Left lung (tissue), 10 donors: Measurements from ENCODE around the gene RUBCNL. TPM values are rescaled to one million over a fixed set of nuclear protein-coding genes. Genes with fewer than 3 reads are reported as not detected.

Experiments used
- ATAC-seq: fragments of 200-7000 bp; cut with Tn5 transposase; one replicate; pipeline ENCODE4 v1.9.1; 2020; ENCODE audit warnings: moderate library complexity
- DNase-seq, 4 donors: peaks; one replicate each; pipeline ENCODE4 v3.0.0-alpha.2; 2013 to 2020
- H3K27ac ChIP-seq, 2 donors: fragments of 200-600 bp; sonication (generic) in 1 of 2; one replicate each; pipeline versions ENCODE4 v1.5.0 to v1.8.0; 2020 to 2021
- H3K27me3 ChIP-seq, 2 donors: fragments of 200-600 bp; sonication (generic) in 1 of 2; one replicate each; pipeline versions ENCODE4 v1.5.0 to v1.8.0; 2020 to 2021
- H3K36me3 ChIP-seq, 2 donors: fragments of 200-600 bp; sonication (generic) in 1 of 2; one replicate each; pipeline versions ENCODE4 v1.5.0 to v1.8.0; 2020 to 2021
- H3K4me1 ChIP-seq, 2 donors: fragments of 200-600 bp; one replicate each; pipeline ENCODE4 v1.8.0; 2021
- H3K4me3 ChIP-seq, 2 donors: fragments of 200-600 bp; sonication (generic) in 1 of 2; one replicate each; pipeline versions ENCODE4 v1.5.0 to v1.8.0; 2020 to 2021; ENCODE audit warnings: mild to moderate bottlenecking in 1 of 2
- H3K9me3 ChIP-seq, 2 donors: fragments of 200-600 bp; sonication (generic) in 1 of 2; one replicate each; pipeline versions ENCODE4 v1.5.0 to v1.8.0; 2020 to 2021
- CTCF ChIP-seq, 2 donors: fragments of 200-600 bp; sonication (generic) in 1 of 2; IDR thresholded peaks; one replicate each; pipeline versions ENCODE4 v1.5.0 to v1.8.0; 2021; ENCODE audit warnings: antibody characterized with exemption in 2 of 2
- intact Hi-C, 2 donors: fragments of 100-400 bp; cut with DNase I; formaldehyde crosslinking; loops; one replicate each; pipeline versions ENCODE4 v1.11.2 to v1.14.2; 2022
- polyA plus RNA-seq, 6 donors: library from polyadenylated mRNA; unstranded; fragments of 120-200 nt; gene quantifications; one replicate each; pipeline ENCODE4 v1.2.1, GENCODE V29; 2013; ENCODE audit not compliant: insufficient read length in 6 of 6
- total RNA-seq, 2 donors: library from RNA; stranded (reverse); fragmentation: NEBNext Ultra II Directional; extraction: Animal tissue kit (Norgen Biotek cat#: 25700); gene quantifications; one replicate each; pipeline ENCODE4 v1.2.1, GENCODE V29; 2021
- donor health status: DM: no; HTN: yes; CAD: no.
- donor health status: DM: no; HTN: no; CAD: no.

The RUBCNL gene
- total and polyA plus RNA-seq, 8 donors, result 1.8 to 6.6 (median 2.4) TPM

GRCh38 chr13:46324976-46325375 lies 62.1 kb downstream of the RUBCNL start:
- no peak for TF ChIP-seq CTCF (IDR thresholded peaks at IDR 0.05)
- DNase-seq, result no peak
- Histone ChIP-seq H3K27me3 (no peaks in the 10 kb centered on the region), H3K4me1 (peaks cover 0 to 17% of the 10 kb centered on the region in 2 donors), H3K27ac (no peak overlapping the region), H3K4me3 (no peak overlapping the region), H3K36me3 (no peaks in the 10 kb centered on the region), H3K9me3 (no peaks in the 10 kb centered on the region)
- ATAC-seq, result no peak
- intact Hi-C loops, result no loop called here

- Histone ChIP-seq H3K27ac (peak overlapping the region in 1 of 2 donors; percentile 81), H3K36me3 (no peaks in the 10 kb centered on the region), H3K4me3 (no peak overlapping the region), H3K9me3 (no peaks in the 10 kb centered on the region), H3K4me1 (peaks cover 0 to 34% of the 10 kb centered on the region in 2 donors), H3K27me3 (no peaks in the 10 kb centered on the region)
- peak in 3 of 4 donors; percentile 43 to 67 (median 57) for DNase-seq
- peak; percentile 89 for ATAC-seq
- TF ChIP-seq CTCF (IDR thresholded peaks at IDR 0.05), result peak; percentile 63 to 74
- intact Hi-C loops, result no loop called here
These were observed 65.4 kb downstream of the RUBCNL start for GRCh38 chr13:46321494-46322225.

- Histone ChIP-seq H3K36me3 (no peaks in the 10 kb centered on the region), H3K4me3 (no peak overlapping the region), H3K4me1 (peaks cover 0 to 38% of the 10 kb centered on the region in 2 donors), H3K9me3 (no peaks in the 10 kb centered on the region), H3K27me3 (no peaks in the 10 kb centered on the region), H3K27ac (peak overlapping the region in 1 of 2 donors; percentile 81)
- intact Hi-C loops, result no loop called here
- no peak for ATAC-seq
- TF ChIP-seq CTCF (IDR thresholded peaks at IDR 0.05), result no peak
- DNase-seq, result no peak
These were observed 66.2 kb downstream of the RUBCNL start for GRCh38 chr13:46320821-46321220.

- peak overlapping the region in 1 of 2 donors; percentile 81 for H3K27ac ChIP-seq
- H3K4me1 ChIP-seq, result peaks cover 0 to 38% of the 10 kb centered on the region in 2 donors
- no peak for TF ChIP-seq CTCF (IDR thresholded peaks at IDR 0.05)
- H3K27me3 ChIP-seq, result no peaks in the 10 kb centered on the region
- intact Hi-C loops, result no loop called here
- peak; percentile 29 for ATAC-seq
- no peak for DNase-seq
- H3K9me3 ChIP-seq, result no peaks in the 10 kb centered on the region
- H3K4me3 ChIP-seq, result no peak overlapping the region
- H3K36me3 ChIP-seq, result no peaks in the 10 kb centered on the region
These were observed 66.6 kb downstream of the RUBCNL start for GRCh38 chr13:46320406-46320805.

GRCh38 chr13:46318986-46319385 lies 68.1 kb downstream of the RUBCNL start:
- no peak for TF ChIP-seq CTCF (IDR thresholded peaks at IDR 0.05)
- H3K9me3 ChIP-seq, result no peaks in the 10 kb centered on the region
- no peak for ATAC-seq
- no peaks in the 10 kb centered on the region for H3K27me3 ChIP-seq
- peak overlapping the region in 1 of 2 donors; percentile 81 for H3K27ac ChIP-seq
- H3K36me3 ChIP-seq, result no peaks in the 10 kb centered on the region
- intact Hi-C loops, result no loop called here
- no peak for DNase-seq
- H3K4me3 ChIP-seq, result no peak overlapping the region
- H3K4me1 ChIP-seq, result peaks cover 0 to 40% of the 10 kb centered on the region in 2 donors
